H9 (cell line): ENCODE results near the gene HEBP2. TPM values are rescaled to one million over a fixed set of nuclear protein-coding genes. Genes with fewer than 3 reads are reported as not detected.

Experiments used
- DNase-seq: peaks from one replicate; pipeline ENCODE4 v3.0.0-alpha.2; 2017
- H2AFZ ChIP-seq: one replicate; pipeline ENCODE4 v1.6.1; 2013; ENCODE audit warnings: mild to moderate bottlenecking, low read length, control low read depth, moderate library complexity
- H2AK5ac ChIP-seq: 2 replicates; pipeline ENCODE4 v1.6.1; 2013; ENCODE audit warnings: low read length, control low read depth, mixed read lengths; ENCODE audit not compliant: insufficient read length
- H2BK120ac ChIP-seq: one replicate; pipeline ENCODE4 v1.6.1; 2013; ENCODE audit warnings: low read depth, mild to moderate bottlenecking, low read length, control low read depth, inconsistent platforms; ENCODE audit not compliant: poor library complexity, severe bottlenecking
- H2BK12ac ChIP-seq: 2 replicates; pipeline ENCODE4 v1.6.1; 2013; ENCODE audit warnings: low read length, control low read depth, mixed read lengths, low read depth; ENCODE audit not compliant: insufficient read length
- H2BK15ac ChIP-seq: 2 replicates; pipeline ENCODE4 v1.6.1; 2013; ENCODE audit warnings: low read depth, low read length, control low read depth
- H2BK20ac ChIP-seq: one replicate; pipeline ENCODE4 v1.6.1; 2013; ENCODE audit warnings: low read depth, mild to moderate bottlenecking, low read length, control low read depth, inconsistent platforms; ENCODE audit not compliant: poor library complexity, severe bottlenecking
- H2BK5ac ChIP-seq: 2 replicates; pipeline ENCODE4 v1.6.1; 2013; ENCODE audit warnings: low read length, control low read depth, mixed read lengths; ENCODE audit not compliant: insufficient read length
- H3K14ac ChIP-seq: 2 replicates; pipeline ENCODE4 v1.6.1; 2013; ENCODE audit warnings: low read length, control low read depth; ENCODE audit not compliant: insufficient read depth
- H3K18ac ChIP-seq: 2 replicates; pipeline ENCODE4 v1.6.1; 2013; ENCODE audit warnings: low read depth, mild to moderate bottlenecking, mixed read lengths, low read length, control low read depth; ENCODE audit not compliant: insufficient read length
- H3K23ac ChIP-seq: 2 replicates; pipeline ENCODE4 v1.6.1; 2013; ENCODE audit warnings: low read length, control low read depth, mixed read lengths, low read depth; ENCODE audit not compliant: insufficient read length
- H3K23me2 ChIP-seq: 2 replicates; pipeline ENCODE4 v1.6.1; 2013; ENCODE audit warnings: low read depth, mild to moderate bottlenecking, mixed read lengths, low read length, control low read depth; ENCODE audit not compliant: insufficient read length, poor library complexity, severe bottlenecking
- H3K27ac ChIP-seq: 2 replicates; pipeline ENCODE4 v1.5.1; 2013; ENCODE audit warnings: low read length, control low read depth, mixed read lengths, low read depth; ENCODE audit not compliant: insufficient read length
- H3K27me3 ChIP-seq: 2 replicates; pipeline ENCODE4 v1.6.1; 2013; ENCODE audit warnings: low read length, control low read depth, inconsistent platforms; ENCODE audit not compliant: insufficient read depth
- H3K4ac ChIP-seq: 2 replicates; pipeline ENCODE4 v1.6.1; 2013; ENCODE audit warnings: low read depth, mild to moderate bottlenecking, control low read depth, inconsistent platforms, low read length, moderate library complexity
- H3K4me1 ChIP-seq: 2 replicates; pipeline ENCODE4 v1.6.1; 2013; ENCODE audit warnings: low read length, control low read depth, inconsistent platforms; ENCODE audit not compliant: insufficient read depth
- H3K4me2 ChIP-seq: 2 replicates; pipeline ENCODE4 v1.6.1; 2013; ENCODE audit warnings: low read length, control low read depth, mixed read lengths; ENCODE audit not compliant: insufficient read length, insufficient read depth
- H3K56ac ChIP-seq: 2 replicates; pipeline ENCODE4 v1.6.1; 2013; ENCODE audit warnings: low read depth, mild to moderate bottlenecking, mixed read lengths, low read length, control low read depth; ENCODE audit not compliant: insufficient read length
- H3K79me1 ChIP-seq: 2 replicates; pipeline ENCODE4 v1.6.1; 2013; ENCODE audit warnings: low read depth, mild to moderate bottlenecking, moderate library complexity, low read length, control low read depth, inconsistent platforms; ENCODE audit not compliant: insufficient read depth, poor library complexity, severe bottlenecking
- H3K79me2 ChIP-seq: 2 replicates; pipeline ENCODE4 v1.6.1; 2013; ENCODE audit warnings: low read length, control low read depth, inconsistent platforms; ENCODE audit not compliant: insufficient read depth
- H3K9ac ChIP-seq: 2 replicates; pipeline ENCODE4 v1.6.1; 2013; ENCODE audit warnings: low read length, control low read depth, mixed read lengths; ENCODE audit not compliant: insufficient read length; ENCODE audit errors: extremely low read depth
- H3K9me3 ChIP-seq: one replicate; pipeline ENCODE4 v1.6.1; 2013; ENCODE audit warnings: low read depth, low read length, inconsistent platforms; ENCODE audit not compliant: control insufficient read depth
- H3T11ph ChIP-seq: one replicate; pipeline ENCODE4 v1.6.1; 2013; ENCODE audit warnings: mild to moderate bottlenecking, low read length, control low read depth, inconsistent platforms
- H4K20me1 ChIP-seq: one replicate; pipeline ENCODE4 v1.6.1; 2013; ENCODE audit not compliant: control insufficient read depth, insufficient read length, insufficient read depth
- H4K5ac ChIP-seq: 2 replicates; pipeline ENCODE4 v1.6.1; 2013; ENCODE audit warnings: low read depth, mild to moderate bottlenecking, mixed read lengths, low read length, control low read depth; ENCODE audit not compliant: insufficient read length
- H4K8ac ChIP-seq: replicated peaks from 2 replicates; pipeline ENCODE4 v1.6.1; 2013; ENCODE audit warnings: low read length, control low read depth, mixed read lengths, low read depth; ENCODE audit not compliant: insufficient read length
- H4K91ac ChIP-seq: 2 replicates; pipeline ENCODE4 v1.6.1; 2013; ENCODE audit warnings: low read depth, mild to moderate bottlenecking, moderate library complexity, mixed read lengths, low read length, control low read depth; ENCODE audit not compliant: insufficient read length
- H3K27ac Mint-ChIP-seq, 3 experiments: 2 replicates in 2 of 3; 3 replicates in 1 of 3; pipeline ENCODE4 v1.8.0; 2020 to 2021; ENCODE audit warnings: mixed read lengths in 3 of 3, mild to moderate bottlenecking in 1 of 3, moderate library complexity in 1 of 3
- H3K27me3 Mint-ChIP-seq: 2 replicates; pipeline ENCODE4 v1.8.0; 2021; ENCODE audit warnings: low read depth, mild to moderate bottlenecking, moderate library complexity, mixed read lengths
- H3K36me3 Mint-ChIP-seq, 3 experiments: 2 replicates in 2 of 3; 3 replicates in 1 of 3; pipeline ENCODE4 v1.8.0; 2020 to 2021; ENCODE audit warnings: low read depth in 3 of 3, mixed read lengths in 3 of 3; ENCODE audit not compliant: insufficient read depth in 1 of 3
- H3K4me1 Mint-ChIP-seq, 2 experiments: 2 replicates each; pipeline ENCODE4 v1.8.0; 2020; ENCODE audit warnings: mixed read lengths in 2 of 2
- H3K4me3 Mint-ChIP-seq, 2 experiments: 2 replicates in 1 of 2; 3 replicates in 1 of 2; pipeline ENCODE4 v1.8.0; 2020 to 2021; ENCODE audit warnings: mild to moderate bottlenecking in 2 of 2, mixed read lengths in 2 of 2, moderate library complexity in 1 of 2
- H3K9me3 Mint-ChIP-seq, 2 experiments: 2 replicates in 1 of 2; 3 replicates in 1 of 2; pipeline ENCODE4 v1.8.0; 2020; ENCODE audit warnings: mild to moderate bottlenecking in 2 of 2, mixed read lengths in 2 of 2, moderate library complexity in 1 of 2
- WGBS: extraction: QIAGEN DNeasy Blood & Tissue Kit; methylation state at CpG from one replicate; pipeline ENCODE4 v1.1.7; 2013; ENCODE audit warnings: missing lambda C conversion rate, low lambda C conversion rate, mixed read lengths; ENCODE audit not compliant: insufficient read length; ENCODE audit errors: extremely low coverage; 5-methylcytosine and 5-hydroxymethylcytosine counted together
- total RNA-seq: library from RNA; stranded (reverse); gene quantifications from 2 replicates; pipeline ENCODE4 v1.2.1, GENCODE V29; 2021
- TF ChIP-seq, protein P1 (sequence below): fragments of 200-600 bp; sonication (generic); conservative IDR thresholded peaks from 3 replicates; pipeline ENCODE4 v1.8.0; 2021; ENCODE audit warnings: antibody characterized with exemption, mild to moderate bottlenecking

The HEBP2 gene
- total RNA-seq, 1 experiment from 2014 or later = 57.8 TPM

DNA sequence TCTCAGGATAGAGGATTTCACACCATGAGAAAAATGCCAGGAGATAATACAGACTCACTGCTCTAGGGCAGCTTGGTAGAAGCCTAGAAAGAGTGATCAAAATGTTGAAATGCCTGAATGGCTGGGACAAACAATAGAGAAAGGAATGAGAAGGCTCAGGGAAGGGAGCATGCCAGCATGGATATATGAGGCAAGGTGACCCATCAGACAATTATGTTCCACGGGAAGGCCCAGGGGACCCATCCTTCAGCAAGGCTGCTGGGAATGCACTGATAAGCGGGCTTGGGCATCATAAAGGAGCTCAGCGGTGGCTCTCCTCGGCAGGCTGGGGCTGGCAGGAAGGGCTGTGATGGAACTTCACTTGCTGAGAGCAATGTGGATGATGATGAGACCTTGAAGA lies 12.2 kb downstream of the HEBP2 start:
- no peak overlapping the region for H3K18ac ChIP-seq
- no peaks in the 10 kb centered on the region for H3K9me3 ChIP-seq
- H4K20me1 ChIP-seq = no peaks in the 10 kb centered on the region
- H3K4me2 ChIP-seq = no peak overlapping the region
- no peak overlapping the region for H2BK12ac ChIP-seq
- H2BK5ac ChIP-seq = no peak overlapping the region
- H3K27me3 ChIP-seq = no peaks in the 10 kb centered on the region
- H4K91ac ChIP-seq = no peak overlapping the region
- Mint-ChIP-seq H3K36me3 (peaks cover 19 to 63% (median 49%) of the 10 kb centered on the region in 3 experiments), H3K4me3 (no peak overlapping the region), H3K9me3 (no peaks in the 10 kb centered on the region; a peak in 1 of 5 replicates), H3K27me3 (no peaks in the 10 kb centered on the region), H3K27ac (no peak overlapping the region; a peak in 1 of 7 replicates), H3K4me1 (no peaks in the 10 kb centered on the region; a peak in 2 of 4 replicates)
- no peak overlapping the region for H3K56ac ChIP-seq
- no peak overlapping the region for H3K4ac ChIP-seq
- no peaks in the 10 kb centered on the region for H3K23me2 ChIP-seq
- no CpG with 5 or more reads among the region's 4 CpGs for WGBS
- no peak overlapping the region for H2BK120ac ChIP-seq
- no peak overlapping the region for H4K8ac ChIP-seq
- no peak overlapping the region for H2BK20ac ChIP-seq
- H3T11ph ChIP-seq = no peak overlapping the region
- H2BK15ac ChIP-seq = no peak overlapping the region
- H3K27ac ChIP-seq = no peak overlapping the region
- no peak overlapping the region for H3K23ac ChIP-seq
- H2AK5ac ChIP-seq = no peak overlapping the region
- no peak overlapping the region for H3K9ac ChIP-seq
- DNase-seq = no peak
- H3K79me2 ChIP-seq = no peaks in the 10 kb centered on the region
- H3K79me1 ChIP-seq = no peaks in the 10 kb centered on the region
- no peaks in the 10 kb centered on the region for H3K4me1 ChIP-seq
- no peak overlapping the region for H2AFZ ChIP-seq
- TF ChIP-seq, protein P1, sequence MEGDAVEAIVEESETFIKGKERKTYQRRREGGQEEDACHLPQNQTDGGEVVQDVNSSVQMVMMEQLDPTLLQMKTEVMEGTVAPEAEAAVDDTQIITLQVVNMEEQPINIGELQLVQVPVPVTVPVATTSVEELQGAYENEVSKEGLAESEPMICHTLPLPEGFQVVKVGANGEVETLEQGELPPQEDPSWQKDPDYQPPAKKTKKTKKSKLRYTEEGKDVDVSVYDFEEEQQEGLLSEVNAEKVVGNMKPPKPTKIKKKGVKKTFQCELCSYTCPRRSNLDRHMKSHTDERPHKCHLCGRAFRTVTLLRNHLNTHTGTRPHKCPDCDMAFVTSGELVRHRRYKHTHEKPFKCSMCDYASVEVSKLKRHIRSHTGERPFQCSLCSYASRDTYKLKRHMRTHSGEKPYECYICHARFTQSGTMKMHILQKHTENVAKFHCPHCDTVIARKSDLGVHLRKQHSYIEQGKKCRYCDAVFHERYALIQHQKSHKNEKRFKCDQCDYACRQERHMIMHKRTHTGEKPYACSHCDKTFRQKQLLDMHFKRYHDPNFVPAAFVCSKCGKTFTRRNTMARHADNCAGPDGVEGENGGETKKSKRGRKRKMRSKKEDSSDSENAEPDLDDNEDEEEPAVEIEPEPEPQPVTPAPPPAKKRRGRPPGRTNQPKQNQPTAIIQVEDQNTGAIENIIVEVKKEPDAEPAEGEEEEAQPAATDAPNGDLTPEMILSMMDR = no peak
- no peak overlapping the region for H4K5ac ChIP-seq
- no peak overlapping the region for H3K14ac ChIP-seq
